HG03139 (cell line): ENCODE results near the gene IL36B.

Experiments
- ATAC-seq: cut with Tn5 transposase; IDR thresholded peaks from one replicate; pipeline ENCODE4 v1.9.1; 2021; ENCODE audit not compliant: unreplicated experiment

Gene IL36B

DNA sequence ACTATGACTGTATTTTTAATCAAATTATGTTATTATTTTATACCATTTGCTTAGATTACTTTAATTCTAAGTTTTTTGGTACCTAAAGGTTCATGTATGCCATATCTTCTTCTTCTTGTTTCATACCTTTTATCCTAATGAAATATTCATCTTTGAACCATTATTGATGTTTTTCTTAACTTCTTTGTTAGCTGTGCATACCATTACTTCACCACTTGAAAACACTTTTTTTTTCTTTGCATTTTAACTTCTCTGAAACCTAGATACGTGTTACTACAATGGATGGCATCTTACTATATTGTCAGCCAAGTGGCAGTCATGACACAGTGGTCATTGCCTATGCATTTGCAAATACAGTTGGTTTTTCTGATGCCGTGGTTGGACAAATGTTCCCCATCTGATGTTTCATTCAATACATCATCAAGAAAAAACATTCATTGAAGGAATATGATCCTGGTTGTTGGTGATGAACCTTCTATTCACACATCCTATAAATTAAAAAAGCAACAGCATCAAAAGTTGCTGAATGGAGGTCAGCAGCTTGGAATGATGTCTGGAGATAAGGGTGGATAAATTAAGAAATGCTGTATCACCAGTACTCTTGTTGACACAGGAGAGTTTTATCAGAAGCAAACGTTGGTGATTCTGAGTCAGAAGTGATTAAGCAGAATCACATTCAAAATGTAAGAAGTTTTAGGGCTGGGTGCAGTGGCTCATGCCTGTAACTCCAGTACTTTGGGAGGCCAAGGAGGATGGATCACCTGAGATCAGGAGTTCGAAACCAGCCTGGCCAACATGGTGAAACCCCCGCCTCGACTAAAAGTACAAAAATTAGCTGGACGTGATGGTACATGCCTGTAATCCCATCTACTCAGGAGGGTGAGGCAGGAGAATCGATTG is 40.0 kb downstream of the IL36B start:
- ATAC-seq: no peak

DNA sequence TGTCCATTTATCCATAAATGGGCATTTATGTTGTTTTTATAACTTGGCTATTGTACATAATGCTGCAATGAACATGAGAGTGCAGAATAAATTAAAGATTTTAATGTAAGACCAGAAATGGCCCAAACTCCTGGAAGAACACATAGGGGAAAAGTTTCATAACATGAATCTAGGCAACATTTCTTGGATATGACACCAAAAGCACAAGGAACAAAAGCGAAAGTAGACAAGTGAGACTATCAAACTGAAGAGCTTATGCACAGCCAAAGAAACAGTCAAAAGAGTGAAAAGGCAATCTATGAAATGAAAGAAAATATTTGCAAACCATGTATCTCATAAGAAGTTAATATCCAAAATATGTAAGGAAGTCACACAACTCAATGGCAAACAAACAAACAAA is 41.6 kb downstream of the IL36B start:
- no peak for ATAC-seq

DNA sequence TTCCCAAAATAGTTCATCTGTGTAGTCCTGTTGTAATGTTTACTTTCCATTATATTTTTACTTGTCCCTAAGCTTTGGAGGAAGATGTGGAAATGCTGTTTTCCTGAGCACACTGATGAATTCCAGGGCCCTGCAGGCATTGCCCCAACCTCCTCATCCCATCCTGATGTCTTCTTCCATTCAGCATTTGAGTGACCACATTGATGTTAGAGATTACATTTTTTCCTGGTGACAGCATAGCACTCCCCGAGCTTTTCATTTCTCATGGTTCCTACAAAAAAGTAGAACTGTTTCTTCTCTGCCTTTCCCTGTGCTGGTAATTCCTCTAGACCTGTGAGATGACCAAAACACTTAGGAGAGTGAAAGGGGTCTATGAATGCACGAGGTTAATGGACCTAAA is 42.6 kb downstream of the IL36B start:
- ATAC-seq: no peak

DNA sequence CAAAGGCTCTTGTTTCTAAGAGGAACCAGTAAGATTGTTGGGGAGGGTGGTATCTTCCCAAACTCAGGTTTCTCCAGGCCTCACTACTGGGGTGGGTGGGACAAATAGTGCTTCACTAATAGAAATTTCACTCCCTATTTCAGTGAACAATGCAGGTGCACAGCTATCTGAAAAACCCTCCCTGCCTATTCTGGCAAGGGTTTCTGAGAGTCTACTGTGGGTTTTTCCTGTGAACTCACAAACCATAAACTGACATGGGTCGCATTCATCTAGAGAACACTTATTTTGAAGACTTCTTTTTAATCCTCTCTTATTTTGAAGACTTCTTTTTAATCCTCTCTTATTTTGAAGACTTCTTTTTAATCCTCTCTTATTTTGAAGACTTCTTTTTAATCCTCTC is 43.0 kb downstream of the IL36B start:
- no peak for ATAC-seq

DNA sequence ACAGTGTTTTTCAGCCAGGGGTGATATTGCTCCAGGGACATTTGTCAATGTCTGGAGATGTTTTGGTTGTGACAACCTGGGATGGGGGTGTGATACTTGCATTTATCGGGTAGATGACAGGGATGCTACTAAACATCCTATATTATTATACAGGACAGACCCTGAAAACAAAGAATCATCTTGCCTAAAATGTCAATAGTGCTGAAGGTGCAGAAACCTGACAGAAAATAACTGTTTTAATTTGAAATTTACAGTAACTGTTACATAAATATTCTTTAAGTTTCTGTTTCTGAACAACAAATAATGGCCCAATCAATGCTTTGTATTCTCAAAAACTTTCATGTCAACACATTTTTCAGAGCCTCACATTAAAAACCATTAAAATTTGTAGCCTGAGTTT is 45.4 kb downstream of the IL36B start:
- no peak for ATAC-seq

DNA sequence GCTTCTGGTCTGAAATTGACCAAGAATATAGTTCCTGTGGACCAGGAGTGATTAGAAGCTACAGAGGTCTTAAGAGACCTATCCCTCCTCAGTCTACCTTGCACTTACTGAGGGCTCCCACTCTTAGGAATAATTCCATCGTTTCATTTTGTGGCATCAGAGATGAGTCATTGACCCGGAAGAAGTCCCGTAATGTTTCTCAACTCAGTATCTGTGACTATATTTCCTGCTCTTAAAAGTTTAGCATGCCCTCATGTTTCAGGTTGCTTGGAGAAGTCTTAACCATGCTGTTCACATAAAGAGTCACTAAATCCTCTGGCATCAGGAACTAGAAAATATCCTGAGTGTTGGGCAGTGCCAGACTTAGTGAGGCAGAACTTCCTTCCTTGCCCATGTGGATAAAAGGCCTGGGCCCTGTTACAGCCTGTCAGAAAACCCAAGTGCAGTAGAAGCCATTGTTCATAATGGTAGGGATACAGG is 47.6 kb downstream of the IL36B start, which contains the start of gene IL36A:
Gene IL36A, plus strand, starts transcription at position 430 of the 480 bp plus-strand sequence. CDS start 413 bp downstream, outside the sequence.
- ATAC-seq: no peak

DNA sequence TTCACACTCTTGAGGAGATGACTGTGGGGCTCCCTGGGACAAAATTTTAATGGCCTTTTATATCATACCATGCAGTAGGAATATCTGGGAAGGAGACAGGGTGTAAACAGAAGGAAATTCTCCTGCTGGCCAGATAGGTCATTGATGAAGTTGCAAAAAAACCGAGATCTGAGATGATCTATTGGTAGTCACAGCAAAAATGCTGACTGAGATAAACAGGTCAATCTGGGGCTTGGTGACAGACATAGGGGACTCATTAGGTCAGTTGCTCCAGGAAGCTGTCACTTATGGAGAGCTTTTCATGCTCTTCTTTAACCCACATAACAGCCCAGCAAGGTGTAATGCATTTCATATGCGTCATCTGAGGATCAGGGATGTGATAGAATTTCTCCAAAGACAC is 50.0 kb downstream of the IL36B start:
- no peak for ATAC-seq

DNA sequence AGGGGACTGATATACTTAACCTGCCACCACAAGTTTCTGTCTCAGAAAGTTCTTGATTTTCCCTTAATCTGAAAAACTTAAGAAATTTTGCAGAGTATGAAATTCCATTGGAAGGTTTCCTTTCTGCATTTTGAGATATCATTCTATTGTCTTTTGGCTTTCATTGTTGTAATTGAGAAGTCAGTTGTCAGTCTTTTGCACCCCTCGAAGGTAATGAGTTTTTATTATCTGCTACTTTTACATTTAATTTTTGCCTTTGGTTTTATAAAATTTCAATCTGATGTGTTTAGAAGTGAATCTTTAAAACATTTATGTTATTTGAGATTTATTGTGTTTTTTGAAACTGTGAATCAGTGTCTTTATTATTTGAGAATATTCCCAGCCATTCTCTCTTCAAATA is 52.2 kb downstream of the IL36B start:
- ATAC-seq: no peak

DNA sequence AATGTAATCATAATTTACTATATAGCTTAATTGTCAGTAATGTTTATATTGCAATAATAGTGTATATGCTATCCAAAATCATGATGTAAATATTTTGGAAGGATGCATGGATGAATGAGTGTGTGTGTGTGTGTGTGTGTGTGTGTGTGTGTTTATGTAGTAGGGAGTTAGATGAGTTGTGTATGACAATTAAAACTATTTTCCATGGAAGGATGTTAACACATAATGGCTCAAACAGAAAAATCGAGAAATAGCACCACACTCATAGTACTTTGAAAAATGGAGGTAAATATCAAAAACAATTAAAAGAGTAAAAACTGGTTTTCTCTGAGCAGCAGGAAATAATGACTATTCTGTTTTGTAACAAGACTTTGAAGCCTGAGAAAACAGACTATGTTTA is 55.5 kb downstream of the IL36B start:
- ATAC-seq: no peak

DNA sequence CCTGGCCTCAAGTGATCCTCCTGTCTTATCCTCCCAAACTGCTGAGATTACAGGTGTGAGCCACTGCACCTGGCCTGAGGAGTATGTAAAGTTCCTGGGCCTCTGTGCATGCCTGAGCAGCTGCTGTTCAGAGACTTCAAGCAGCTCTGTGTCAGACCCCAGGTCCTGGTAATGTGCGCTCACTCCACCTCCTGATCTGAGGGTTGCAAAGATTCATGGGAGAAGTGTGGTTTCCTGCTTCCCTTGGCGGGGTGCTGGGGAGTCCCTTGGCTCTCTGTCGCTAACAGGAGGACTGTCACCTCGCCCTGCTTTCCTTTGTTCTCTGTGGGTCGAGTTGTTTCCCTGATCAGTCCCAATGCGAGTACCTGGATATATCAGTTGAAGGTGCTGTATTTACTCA is 56.0 kb downstream of the IL36B start:
- no peak for ATAC-seq

DNA sequence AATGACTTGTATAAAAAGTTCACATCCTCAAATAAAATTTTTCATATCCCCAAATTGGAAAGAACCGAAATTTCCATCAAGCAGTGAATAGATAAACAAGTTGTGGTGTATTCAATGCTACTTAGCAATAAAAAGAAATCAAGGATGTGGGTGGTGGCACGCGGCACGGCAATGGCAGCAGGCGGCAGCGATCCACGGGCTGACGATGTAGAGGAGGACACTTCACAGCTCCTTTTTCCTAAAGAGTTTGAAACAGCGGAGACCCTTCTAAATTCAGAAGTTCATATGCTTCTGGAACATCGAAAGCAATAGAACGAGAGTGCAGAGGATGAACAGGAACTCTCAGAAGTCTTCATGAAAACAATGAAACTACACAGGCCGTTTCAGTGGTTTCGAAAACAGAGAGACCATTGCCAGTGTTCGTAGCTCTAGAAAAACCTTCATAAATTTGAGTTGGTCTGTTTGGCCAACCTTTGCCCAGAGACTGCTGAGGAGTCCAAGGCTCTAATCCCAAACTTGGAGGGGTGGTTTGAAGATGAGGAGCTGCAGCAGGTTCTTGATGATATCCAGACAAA is 57.2 kb downstream of the IL36B start:
- no peak for ATAC-seq

DNA sequence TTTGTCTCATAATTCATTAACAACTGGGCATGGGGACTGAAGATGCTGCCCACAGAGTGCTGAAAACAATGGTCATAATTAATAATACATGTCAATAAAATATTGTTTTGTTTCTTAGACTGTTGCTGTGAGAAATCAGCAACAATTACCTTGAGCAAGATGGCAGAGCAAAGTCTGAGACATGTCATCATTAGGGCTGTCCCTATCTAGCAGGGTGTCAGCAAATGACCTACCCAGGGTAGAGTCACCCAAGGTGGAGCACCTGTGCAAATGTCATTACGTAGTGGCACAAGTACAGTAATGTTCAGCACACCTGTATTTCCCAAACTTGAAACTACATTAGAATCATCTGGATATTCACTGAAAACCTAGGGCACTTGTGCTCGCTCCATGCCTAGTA is 58.0 kb downstream of the IL36B start:
- no peak for ATAC-seq

DNA sequence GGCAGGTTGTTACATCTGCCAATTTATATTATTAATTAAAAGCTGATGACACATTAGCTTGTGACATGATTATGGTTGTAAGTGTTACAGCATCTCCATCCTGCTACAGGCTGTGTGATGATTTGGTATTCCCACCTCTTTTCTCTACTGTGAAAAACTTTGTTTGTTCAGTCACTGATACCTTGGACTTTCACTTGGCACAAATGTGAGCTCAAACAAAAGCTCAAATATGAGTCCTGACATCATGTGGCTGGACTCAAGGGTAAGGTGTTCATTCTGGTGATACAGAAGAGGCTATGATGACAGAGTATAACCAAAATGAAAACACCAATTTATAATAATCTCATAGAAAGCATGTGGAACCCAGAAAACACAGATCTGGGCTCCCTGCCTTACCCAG is 58.8 kb downstream of the IL36B start:
- ATAC-seq: no peak

DNA sequence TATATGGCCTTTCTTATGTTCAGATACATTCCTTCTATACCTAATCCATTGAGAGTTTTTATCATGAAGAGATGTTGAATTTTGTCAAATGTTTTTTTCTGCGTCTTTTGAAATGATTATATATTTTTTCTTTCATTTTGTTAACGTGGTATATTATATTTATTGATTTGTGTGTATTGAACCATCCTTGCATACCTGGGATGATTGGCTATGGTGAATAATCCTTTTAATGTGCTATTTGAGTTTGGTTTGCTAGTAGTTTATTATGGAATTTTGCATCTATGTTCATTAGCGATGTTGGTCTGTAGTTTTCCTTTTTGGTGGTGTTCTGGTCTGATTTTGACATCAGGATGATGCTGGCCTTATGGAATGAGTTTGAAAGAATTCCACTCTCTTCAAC is 63.1 kb downstream of the IL36B start:
- ATAC-seq: no peak

DNA sequence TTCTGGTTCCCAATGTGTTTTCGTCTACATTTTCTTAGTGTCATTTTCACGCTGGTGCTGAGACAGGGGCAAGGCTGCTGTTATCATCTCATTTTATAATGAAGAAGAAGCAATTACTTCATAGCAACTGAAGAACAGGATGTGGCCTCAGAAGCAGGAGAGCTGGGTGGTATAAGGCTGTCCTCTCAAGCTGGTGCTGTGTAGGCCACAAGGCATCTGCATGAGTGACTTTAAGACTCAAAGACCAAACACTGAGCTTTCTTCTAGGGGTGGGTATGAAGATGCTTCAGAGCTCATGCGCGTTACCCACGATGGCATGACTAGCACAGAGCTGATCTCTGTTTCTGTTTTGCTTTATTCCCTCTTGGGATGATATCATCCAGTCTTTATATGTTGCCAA is 67.6 kb downstream of the IL36B start:
- ATAC-seq: no peak

DNA sequence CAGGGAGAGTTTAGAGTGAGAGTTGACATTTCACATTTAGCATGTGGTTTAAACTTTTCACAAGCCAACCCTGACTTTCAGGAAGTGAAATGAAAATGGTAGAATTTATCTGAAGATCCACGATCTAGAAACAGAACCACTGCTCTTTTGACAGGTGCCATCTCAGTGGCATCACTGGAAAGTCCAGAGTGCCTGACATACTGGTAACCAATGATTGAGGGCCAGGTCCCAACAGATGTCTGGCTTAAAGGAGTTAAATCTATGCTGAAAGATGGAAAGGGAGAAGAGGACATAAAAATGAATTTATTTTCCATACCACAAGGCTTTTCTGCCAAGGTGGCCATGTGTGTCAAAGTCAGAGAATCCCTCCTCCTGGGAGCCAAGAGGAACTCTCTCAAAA is 72.1 kb downstream of the IL36B start:
- ATAC-seq: no peak

DNA sequence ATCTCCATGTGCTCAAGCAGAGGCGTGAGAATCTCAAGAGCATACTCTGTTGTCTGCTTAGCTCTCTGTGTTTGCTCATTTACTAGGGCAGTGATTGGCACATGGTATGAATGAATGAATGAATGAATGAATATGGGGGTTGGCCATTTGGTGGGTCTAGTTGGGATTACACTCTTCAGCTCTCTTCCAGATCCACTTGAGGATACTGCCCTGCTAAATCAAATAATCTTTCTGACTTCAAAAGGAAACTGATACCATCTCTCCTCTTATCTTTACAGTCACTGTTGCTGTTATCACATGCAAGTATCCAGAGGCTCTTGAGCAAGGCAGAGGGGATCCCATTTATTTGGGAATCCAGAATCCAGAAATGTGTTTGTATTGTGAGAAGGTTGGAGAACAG is 72.9 kb downstream of the IL36B start:
- ATAC-seq: no peak

DNA sequence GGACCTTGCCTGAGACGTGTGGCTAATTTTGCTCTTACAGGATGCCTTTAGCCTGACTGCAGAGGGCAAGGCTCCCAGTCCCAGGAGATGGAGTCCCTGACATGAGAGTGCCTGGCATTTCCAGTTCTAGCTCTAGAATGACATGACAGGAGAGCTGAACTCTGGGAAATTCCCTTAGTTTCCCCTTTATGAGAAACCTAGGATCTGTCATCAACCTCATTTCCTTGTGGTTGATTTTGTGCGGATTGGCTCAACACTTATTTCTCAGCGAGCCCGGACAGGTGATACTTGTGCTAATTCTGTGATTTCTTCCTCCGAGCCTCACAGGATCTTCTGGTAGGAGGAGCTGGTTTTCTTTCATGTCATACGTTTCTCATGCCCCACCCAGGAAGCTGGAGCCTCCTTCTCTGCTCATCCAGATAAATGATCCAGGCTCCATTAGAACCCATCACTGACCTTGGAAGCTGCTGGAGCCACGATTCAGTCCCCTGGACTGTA is 75.1 kb downstream of the IL36B start, which contains the start of gene IL36G:
Gene IL36G, plus strand, starts transcription at position 448 of the 498 bp plus-strand sequence. CDS start 633 bp downstream, outside the sequence.
- no peak for ATAC-seq
